D721Med (cell line): ENCODE measurements around the gene MYBBP1A.

ENCODE experiments used
- DNase-seq: peaks from one replicate; pipeline ENCODE4 v3.0.0; 2011; ENCODE audit warnings: low spot score; ENCODE audit not compliant: insufficient read length
- FAIRE-seq: peaks from 2 replicates; lab custom pipeline; 2011; peaks lifted over from hg19 to GRCh38; lab: Jason Lieb, UNC
- CTCF ChIP-seq: IDR thresholded peaks from 2 replicates; pipeline ENCODE4 v1.5.1; 2012; ENCODE audit warnings: mild to moderate bottlenecking, control low read depth; ENCODE audit not compliant: insufficient read depth; ENCODE audit errors: missing control alignments

The MYBBP1A gene

DNA sequence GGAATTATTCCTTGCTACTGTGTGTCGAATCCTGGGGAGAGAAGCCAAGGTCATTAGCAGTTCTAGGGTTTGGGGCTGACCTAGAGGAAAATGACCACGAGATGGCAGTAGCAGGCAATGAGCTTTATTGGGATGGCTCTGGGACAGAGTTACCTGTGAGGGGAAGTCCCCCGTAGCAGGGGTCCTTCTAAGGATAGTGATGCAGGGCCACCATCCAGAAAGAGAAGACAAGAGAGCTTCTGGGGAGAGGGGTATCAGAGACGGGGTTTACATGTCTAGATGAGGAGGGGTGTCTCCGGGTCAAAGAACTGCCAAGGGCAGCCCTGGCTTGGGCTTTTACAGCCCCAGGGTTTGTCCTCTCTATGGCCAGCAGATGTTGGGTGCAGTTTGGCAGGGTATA, 11.6 kb upstream of the MYBBP1A start:
- FAIRE-seq (no peak), DNase-seq (peak; percentile 75)
- peak; percentile 51 for TF ChIP-seq CTCF

- no peak for FAIRE-seq
- peak; percentile 68 for TF ChIP-seq CTCF
- DNase-seq, result peak; percentile 62
These were observed 10.3 kb upstream of the MYBBP1A start for GRCh38 chr17:4565209-4566141.

- DNase-seq, result no peak
- no peak for TF ChIP-seq CTCF
- FAIRE-seq, result no peak
These were observed 7.1 kb upstream of the MYBBP1A start for GRCh38 chr17:4562015-4562969.

DNA sequence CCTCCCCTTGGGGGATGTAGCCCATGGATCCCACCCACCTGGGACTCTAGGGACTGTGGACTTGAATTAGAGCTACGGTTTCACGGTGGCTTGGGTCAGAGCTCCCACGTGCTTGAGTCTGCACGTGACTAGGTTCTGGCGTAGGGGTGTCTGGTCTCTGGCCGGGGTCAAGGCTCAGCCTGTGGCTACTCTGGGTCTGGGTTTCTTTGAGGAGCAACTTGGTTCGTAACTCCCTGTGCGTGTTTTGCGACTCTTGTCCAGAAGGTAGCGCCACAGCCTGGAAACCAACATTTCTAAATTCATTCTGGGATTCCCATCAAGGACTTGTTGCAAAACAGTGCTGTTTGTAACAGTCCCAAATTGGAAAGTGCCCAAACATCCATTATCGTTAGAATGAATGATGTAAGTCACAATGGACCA, 5.7 kb upstream of the MYBBP1A start:
- no peak for DNase-seq
- no peak for TF ChIP-seq CTCF
- no peak for FAIRE-seq

GRCh38 chr17:4560421-4560820, 5.2 kb upstream of the MYBBP1A start, which contains the start of gene GGT6:
GGT6 (minus strand) TSS chr17:4560577; CDS start chr17:4560521, 56 bp downstream.
- no peak for TF ChIP-seq CTCF
- FAIRE-seq (no peak), DNase-seq (no peak)

GRCh38 chr17:4559966-4560365, 4.8 kb upstream of the MYBBP1A start:
- FAIRE-seq (no peak), DNase-seq (no peak)
- no peak for TF ChIP-seq CTCF
